Mucosa of descending colon (tissue), 3 donors: ENCODE measurements around the gene KHDRBS1. TPM values are rescaled to one million over a fixed set of nuclear protein-coding genes. Genes with fewer than 3 reads are reported as not detected.

Source experiments
- ATAC-seq: fragments of 200-7000 bp; cut with Tn5 transposase; one replicate; pipeline ENCODE4 v1.9.1; 2020; ENCODE audit warnings: mild to moderate bottlenecking, moderate library complexity
- DNase-seq, 3 donors: peaks; one replicate each; pipeline ENCODE4 v3.0.0-alpha.2; 2020
- H3K36me3 ChIP-seq: fragments of 200-600 bp; one replicate; pipeline ENCODE4 v1.8.0; 2021; ENCODE audit warnings: low read depth, mild to moderate bottlenecking
- H3K4me1 ChIP-seq: fragments of 200-600 bp; one replicate; pipeline ENCODE4 v1.8.0; 2021; ENCODE audit warnings: low read depth, mild to moderate bottlenecking
- H3K4me3 ChIP-seq: fragments of 200-600 bp; one replicate; pipeline ENCODE4 v1.8.0; 2021; ENCODE audit warnings: mild to moderate bottlenecking
- H3K9me3 ChIP-seq: fragments of 200-600 bp; one replicate; pipeline ENCODE4 v1.8.0; 2021; ENCODE audit warnings: mild to moderate bottlenecking
- intact Hi-C, 2 donors: fragments of 100-400 bp; cut with DNase I in 1 of 2; cut with micrococcal nuclease in 1 of 2; formaldehyde crosslinking; loops; one replicate each; pipeline versions ENCODE4 v1.11.0 to v1.11.1; 2022; cut with DNase I, micrococcal nuclease
- long read RNA-seq, 2 donors: library from polyadenylated mRNA; unstranded; transcript quantifications; one replicate each; pipeline ENCODE4 v2.0.0, GENCODE V29; 2019 to 2021
- total RNA-seq, 3 donors: library from RNA; stranded (reverse); fragmentation: NEBNext Ultra II Directional in 2 of 3; extraction: Animal tissue kit (Norgen Biotek cat#: 25700) in 2 of 3; gene quantifications; one replicate each; pipeline versions ENCODE4 v1.2.1 to v1.2.4, GENCODE V29; 2021 to 2023
- TF ChIP-seq, protein P1 (sequence below): fragments of 200-600 bp; IDR thresholded peaks from one replicate; pipeline ENCODE4 v1.8.0; 2022; ENCODE audit warnings: antibody characterized with exemption, mild to moderate bottlenecking
- donor health status: DM: no; HTN: no; CAD: no; lungs with moderate emphysema.
- donor health status: DM: no; HTN: no; CAD: no.
- donor health status: DM: no; HTN: yes; CAD: no.

KHDRBS1 gene
- total RNA-seq = 100 to 1,000 TPM in 1 of 3 donors, 10 to 100 TPM in 2; 85.2 to 127 (median 90.5) TPM
- long read RNA-seq, donor 1, transcript KHDRBS1-204 (8 exons, 1,215 nt) = minor isoform, 5 of 253 reads
- long read RNA-seq, donor 1, transcript KHDRBS1-202 (9 exons, 2,757 nt) = major isoform, 229 of 253 reads
- long read RNA-seq, donor 1, partial matches to known transcripts = 4 of 253 reads
- long read RNA-seq, donor 1, other reads (novel, unspliced or antisense) = 11 of 253 reads
- long read RNA-seq, donor 2, partial matches to known transcripts = 3 of 11 reads
- long read RNA-seq, donor 2, other reads (novel, unspliced or antisense) = 7 of 11 reads

DNA sequence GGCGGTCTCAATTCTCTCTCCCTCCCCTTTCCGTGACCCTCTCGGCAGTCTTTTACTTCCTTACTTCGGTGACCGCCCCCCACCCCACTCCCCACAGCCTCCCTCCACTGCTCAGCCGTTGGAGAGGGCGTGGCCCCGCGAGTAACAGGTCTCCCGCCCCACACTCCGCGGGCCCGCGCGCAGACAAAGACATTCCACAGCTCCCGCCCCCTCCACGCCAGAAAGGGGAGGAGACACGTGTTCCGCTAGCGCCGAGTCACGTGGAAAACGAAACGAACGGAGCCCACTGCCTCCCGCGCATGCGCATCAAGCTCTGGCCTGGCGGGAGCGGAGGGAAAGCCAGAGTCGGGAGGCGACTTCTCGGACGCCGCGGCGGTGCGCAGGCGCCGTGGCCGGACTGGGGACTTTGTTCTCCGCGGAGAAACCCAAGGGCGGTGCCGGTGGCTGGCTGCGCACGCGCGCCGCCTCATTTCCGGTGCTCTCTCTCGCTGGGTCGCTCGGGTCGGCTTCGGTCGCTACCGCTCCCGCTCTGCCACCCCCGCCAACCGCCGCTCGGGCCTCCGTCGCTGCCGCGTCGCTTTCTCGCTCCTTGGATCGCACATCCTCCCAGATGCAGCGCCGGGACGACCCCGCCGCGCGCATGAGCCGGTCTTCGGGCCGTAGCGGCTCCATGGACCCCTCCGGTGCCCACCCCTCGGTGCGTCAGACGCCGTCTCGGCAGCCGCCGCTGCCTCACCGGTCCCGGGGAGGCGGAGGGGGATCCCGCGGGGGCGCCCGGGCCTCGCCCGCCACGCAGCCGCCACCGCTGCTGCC, at the start of gene KHDRBS1:
TSS of gene KHDRBS1 (plus strand) at position 483 of the 813 bp plus-strand sequence. CDS start at position 611, 128 bp downstream.
- Histone ChIP-seq H3K4me3 (peak within 1 kb of the TSS; percentile 96), H3K4me1 (peaks cover 20% of the 10 kb centered on the region), H3K36me3 (peaks cover 4% of the 10 kb centered on the region), H3K9me3 (no peaks in the 10 kb centered on the region)
- intact Hi-C loops = no loop called here
- TF ChIP-seq, protein P1, sequence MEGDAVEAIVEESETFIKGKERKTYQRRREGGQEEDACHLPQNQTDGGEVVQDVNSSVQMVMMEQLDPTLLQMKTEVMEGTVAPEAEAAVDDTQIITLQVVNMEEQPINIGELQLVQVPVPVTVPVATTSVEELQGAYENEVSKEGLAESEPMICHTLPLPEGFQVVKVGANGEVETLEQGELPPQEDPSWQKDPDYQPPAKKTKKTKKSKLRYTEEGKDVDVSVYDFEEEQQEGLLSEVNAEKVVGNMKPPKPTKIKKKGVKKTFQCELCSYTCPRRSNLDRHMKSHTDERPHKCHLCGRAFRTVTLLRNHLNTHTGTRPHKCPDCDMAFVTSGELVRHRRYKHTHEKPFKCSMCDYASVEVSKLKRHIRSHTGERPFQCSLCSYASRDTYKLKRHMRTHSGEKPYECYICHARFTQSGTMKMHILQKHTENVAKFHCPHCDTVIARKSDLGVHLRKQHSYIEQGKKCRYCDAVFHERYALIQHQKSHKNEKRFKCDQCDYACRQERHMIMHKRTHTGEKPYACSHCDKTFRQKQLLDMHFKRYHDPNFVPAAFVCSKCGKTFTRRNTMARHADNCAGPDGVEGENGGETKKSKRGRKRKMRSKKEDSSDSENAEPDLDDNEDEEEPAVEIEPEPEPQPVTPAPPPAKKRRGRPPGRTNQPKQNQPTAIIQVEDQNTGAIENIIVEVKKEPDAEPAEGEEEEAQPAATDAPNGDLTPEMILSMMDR = no peak
- peak; percentile 97 to 99 (median 99) for DNase-seq
- peak; percentile 95 for ATAC-seq

DNA sequence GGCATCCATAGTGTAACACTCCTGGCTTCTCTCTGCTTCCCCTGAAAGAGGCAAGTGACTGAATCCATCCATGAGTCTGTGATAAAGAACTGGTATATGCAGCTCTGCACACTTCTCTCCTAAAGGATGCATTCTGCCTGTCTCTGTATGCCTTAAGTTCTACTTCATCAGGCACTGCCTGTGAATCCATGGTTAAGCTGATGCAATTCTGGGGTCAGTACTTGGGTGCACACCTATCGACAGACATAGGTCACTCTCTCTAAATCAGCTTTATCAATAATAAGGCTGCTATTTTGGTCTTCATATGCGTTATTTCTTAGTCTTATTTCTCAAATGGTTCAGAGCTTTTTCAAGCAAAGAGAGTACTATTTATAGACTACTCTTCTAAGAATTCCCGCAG, 42.8 kb upstream of the KHDRBS1 start:
- no peak for DNase-seq
- intact Hi-C loops = no loop called here
- Histone ChIP-seq H3K36me3 (no peaks in the 10 kb centered on the region), H3K4me3 (no peak overlapping the region), H3K9me3 (no peaks in the 10 kb centered on the region), H3K4me1 (no peaks in the 10 kb centered on the region)
- no peak for ATAC-seq
- TF ChIP-seq, protein P1 = no peak

DNA sequence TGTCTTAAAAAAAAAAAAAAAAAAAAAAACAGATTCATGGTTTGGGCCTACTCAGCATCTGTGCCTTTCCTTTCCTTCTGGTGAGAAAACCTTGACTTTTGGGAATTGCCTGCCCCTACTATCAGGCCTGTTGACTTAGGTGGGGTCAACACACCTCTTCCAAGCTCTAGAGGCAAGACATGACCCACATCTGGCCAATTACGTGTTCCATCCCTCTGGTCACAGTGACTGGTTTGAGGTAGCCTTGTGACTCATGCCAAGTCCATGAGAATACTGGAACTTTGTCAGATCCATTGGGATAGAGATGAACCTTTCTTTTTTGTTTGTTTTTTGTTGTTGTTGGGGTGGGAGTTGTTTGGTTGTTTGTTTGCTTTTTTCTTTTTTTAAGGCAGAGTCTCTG, 37.3 kb upstream of the KHDRBS1 start:
- DNase-seq = no peak
- TF ChIP-seq, protein P1 = no peak
- intact Hi-C loops = no loop called here
- no peaks in the 10 kb centered on the region for H3K9me3 ChIP-seq
- no peak overlapping the region for H3K4me3 ChIP-seq
- no peak for ATAC-seq
- H3K36me3 ChIP-seq = no peaks in the 10 kb centered on the region
- no peaks in the 10 kb centered on the region for H3K4me1 ChIP-seq

DNA sequence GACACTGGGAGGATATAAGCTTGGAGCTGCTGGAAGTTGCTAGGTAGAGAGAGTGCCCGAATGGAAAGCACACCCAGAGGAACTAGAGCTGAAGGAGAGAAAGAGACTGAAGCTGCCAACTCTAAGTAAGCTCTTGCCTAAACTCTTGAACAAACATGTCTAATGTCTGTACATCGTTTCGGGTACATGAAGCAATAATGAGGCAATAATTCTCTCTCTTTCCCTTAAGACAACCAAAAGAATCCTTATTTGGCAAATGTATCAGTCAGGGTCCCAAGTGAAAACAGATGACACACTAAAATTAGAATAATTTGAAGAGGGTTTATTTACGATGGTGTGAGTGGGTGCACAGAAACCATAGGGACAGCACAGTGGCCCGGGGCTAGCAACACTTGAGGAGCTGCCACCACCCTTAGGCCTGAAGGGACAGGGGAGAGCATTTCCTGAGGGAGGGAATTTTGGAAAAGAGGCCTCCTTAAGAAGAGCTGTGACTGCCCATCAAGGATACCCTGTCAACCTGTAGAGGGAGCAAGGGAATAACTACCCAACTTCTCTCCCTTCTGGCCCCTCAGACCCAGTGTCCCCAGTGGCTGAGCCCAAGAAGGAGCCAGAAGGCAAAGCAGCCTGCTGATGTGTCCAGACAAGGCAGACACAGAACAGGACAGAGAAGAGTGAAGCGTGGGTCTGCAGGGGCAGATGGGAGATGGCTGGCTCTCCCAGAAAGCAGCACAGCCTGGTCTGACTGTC, 36.1 kb upstream of the KHDRBS1 start:
- Histone ChIP-seq H3K9me3 (no peaks in the 10 kb centered on the region), H3K4me1 (no peaks in the 10 kb centered on the region), H3K36me3 (no peaks in the 10 kb centered on the region), H3K4me3 (no peak overlapping the region)
- DNase-seq (no peak), ATAC-seq (peak; percentile 41)
- TF ChIP-seq, protein P1 = no peak
- intact Hi-C loops = no loop called here

- Histone ChIP-seq H3K4me1 (no peaks in the 10 kb centered on the region), H3K4me3 (no peak overlapping the region), H3K36me3 (no peaks in the 10 kb centered on the region), H3K9me3 (no peaks in the 10 kb centered on the region)
- DNase-seq (no peak), ATAC-seq (no peak)
- TF ChIP-seq, protein P1 = no peak
- intact Hi-C loops = no loop called here
Observed at GRCh38 chr1:31978843-31979400, 34.7 kb upstream of the KHDRBS1 start.
